HepG2 (cell line): ENCODE data around the gene PET100.

Experiments
- EZH2 ChIP-seq: conservative IDR thresholded peaks from 2 replicates; pipeline ENCODE4 v1.6.1; 2012; ENCODE audit warnings: mild to moderate bottlenecking, low read depth, low read length, moderate library complexity
- HNRNPK ChIP-seq: fragments of 200-400 bp; formaldehyde crosslinking; IDR thresholded peaks from 2 replicates; pipeline ENCODE4 v1.6.1; 2018; ENCODE audit warnings: low read length, low read depth, moderate library complexity, mild to moderate bottlenecking; ENCODE audit not compliant: poor library complexity, severe bottlenecking
- SRSF9 ChIP-seq: fragments of 200-400 bp; formaldehyde crosslinking; IDR thresholded peaks from 2 replicates; pipeline ENCODE4 v1.6.1; 2018; ENCODE audit warnings: borderline replicate concordance, mild to moderate bottlenecking, low read depth, low read length; ENCODE audit not compliant: insufficient read depth, poor library complexity, severe bottlenecking
- TF ChIP-seq, protein P1 (sequence below): sonication (generic); formaldehyde crosslinking; IDR thresholded peaks from 2 replicates; pipeline ENCODE4 v1.5.0; 2020; ENCODE audit warnings: mild to moderate bottlenecking, missing genetic modification reagents, moderate library complexity
- TF ChIP-seq, protein P2 (sequence below): IDR thresholded peaks from 2 replicates; pipeline ENCODE4 v1.6.1; 2016
- TF ChIP-seq, protein P3 (sequence below), 2 experiments: IDR thresholded peaks; 2 replicates each; pipeline ENCODE4 v1.6.1; 2011 to 2012; ENCODE audit warnings: low read length in 2 of 2, borderline replicate concordance in 1 of 2, low read depth in 1 of 2, mild to moderate bottlenecking in 1 of 2, moderate library complexity in 1 of 2

DNA sequence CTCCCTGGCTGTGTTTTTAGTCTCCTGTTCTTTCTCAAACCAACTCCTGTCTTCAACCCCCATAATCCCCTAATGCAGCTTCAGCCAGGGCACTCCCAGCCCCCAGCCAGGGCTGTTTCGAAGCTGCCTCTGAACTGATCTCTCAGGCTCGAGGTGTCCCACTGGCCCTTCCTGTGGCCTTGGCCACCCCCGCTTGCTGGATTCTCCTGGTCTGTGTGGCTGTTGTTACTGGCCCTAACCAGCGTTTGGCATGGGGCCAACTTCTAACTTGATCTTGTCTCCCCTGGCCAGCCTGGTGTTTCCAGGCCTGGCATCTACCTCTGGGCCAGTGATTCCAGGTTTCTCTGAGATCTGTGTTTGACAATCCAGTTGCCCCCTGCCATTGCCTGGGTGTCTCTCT is 11.2 kb upstream of the PET100 start:
- TF ChIP-seq, protein P1, sequence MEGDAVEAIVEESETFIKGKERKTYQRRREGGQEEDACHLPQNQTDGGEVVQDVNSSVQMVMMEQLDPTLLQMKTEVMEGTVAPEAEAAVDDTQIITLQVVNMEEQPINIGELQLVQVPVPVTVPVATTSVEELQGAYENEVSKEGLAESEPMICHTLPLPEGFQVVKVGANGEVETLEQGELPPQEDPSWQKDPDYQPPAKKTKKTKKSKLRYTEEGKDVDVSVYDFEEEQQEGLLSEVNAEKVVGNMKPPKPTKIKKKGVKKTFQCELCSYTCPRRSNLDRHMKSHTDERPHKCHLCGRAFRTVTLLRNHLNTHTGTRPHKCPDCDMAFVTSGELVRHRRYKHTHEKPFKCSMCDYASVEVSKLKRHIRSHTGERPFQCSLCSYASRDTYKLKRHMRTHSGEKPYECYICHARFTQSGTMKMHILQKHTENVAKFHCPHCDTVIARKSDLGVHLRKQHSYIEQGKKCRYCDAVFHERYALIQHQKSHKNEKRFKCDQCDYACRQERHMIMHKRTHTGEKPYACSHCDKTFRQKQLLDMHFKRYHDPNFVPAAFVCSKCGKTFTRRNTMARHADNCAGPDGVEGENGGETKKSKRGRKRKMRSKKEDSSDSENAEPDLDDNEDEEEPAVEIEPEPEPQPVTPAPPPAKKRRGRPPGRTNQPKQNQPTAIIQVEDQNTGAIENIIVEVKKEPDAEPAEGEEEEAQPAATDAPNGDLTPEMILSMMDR: no peak
- TF ChIP-seq HNRNPK (no peak), SRSF9 (no peak), EZH2 (no peak)
- TF ChIP-seq, protein P2, sequence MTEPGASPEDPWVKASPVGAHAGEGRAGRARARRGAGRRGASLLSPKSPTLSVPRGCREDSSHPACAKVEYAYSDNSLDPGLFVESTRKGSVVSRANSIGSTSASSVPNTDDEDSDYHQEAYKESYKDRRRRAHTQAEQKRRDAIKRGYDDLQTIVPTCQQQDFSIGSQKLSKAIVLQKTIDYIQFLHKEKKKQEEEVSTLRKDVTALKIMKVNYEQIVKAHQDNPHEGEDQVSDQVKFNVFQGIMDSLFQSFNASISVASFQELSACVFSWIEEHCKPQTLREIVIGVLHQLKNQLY (CRISPR knock-in tag): no peak
- TF ChIP-seq, protein P3, sequence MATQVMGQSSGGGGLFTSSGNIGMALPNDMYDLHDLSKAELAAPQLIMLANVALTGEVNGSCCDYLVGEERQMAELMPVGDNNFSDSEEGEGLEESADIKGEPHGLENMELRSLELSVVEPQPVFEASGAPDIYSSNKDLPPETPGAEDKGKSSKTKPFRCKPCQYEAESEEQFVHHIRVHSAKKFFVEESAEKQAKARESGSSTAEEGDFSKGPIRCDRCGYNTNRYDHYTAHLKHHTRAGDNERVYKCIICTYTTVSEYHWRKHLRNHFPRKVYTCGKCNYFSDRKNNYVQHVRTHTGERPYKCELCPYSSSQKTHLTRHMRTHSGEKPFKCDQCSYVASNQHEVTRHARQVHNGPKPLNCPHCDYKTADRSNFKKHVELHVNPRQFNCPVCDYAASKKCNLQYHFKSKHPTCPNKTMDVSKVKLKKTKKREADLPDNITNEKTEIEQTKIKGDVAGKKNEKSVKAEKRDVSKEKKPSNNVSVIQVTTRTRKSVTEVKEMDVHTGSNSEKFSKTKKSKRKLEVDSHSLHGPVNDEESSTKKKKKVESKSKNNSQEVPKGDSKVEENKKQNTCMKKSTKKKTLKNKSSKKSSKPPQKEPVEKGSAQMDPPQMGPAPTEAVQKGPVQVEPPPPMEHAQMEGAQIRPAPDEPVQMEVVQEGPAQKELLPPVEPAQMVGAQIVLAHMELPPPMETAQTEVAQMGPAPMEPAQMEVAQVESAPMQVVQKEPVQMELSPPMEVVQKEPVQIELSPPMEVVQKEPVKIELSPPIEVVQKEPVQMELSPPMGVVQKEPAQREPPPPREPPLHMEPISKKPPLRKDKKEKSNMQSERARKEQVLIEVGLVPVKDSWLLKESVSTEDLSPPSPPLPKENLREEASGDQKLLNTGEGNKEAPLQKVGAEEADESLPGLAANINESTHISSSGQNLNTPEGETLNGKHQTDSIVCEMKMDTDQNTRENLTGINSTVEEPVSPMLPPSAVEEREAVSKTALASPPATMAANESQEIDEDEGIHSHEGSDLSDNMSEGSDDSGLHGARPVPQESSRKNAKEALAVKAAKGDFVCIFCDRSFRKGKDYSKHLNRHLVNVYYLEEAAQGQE (IDR thresholded peaks at IDR 0.05; ENCODE audit: borderline replicate concordance in 1 of 2, low read depth in 1 of 2, low read length in 2 of 2): no peak
